Right atrium auricular region (tissue), 2 donors: Measurements from ENCODE around the gene FAM9C. TPM values are rescaled to one million over a fixed set of nuclear protein-coding genes. Genes with fewer than 3 reads are reported as not detected.

Experiments
- DNase-seq: peaks from one replicate; pipeline ENCODE4 v3.0.0-alpha.2; 2019; ENCODE audit warnings: low spot score
- H3K27ac ChIP-seq, 2 donors: fragments of 200-600 bp; sonication (generic); 1 replicate in 1 of 2; 2 replicates in 1 of 2; pipeline ENCODE4 v1.5.1; 2016 to 2019
- H3K27me3 ChIP-seq, 2 donors: fragments of 200-600 bp; sonication (generic); one replicate each; pipeline versions ENCODE4 v1.5.1 to v1.6.0; 2017 to 2019
- H3K36me3 ChIP-seq: fragments of 200-600 bp; sonication (generic); one replicate; pipeline ENCODE4 v1.5.1; 2016
- H3K4me1 ChIP-seq, 2 donors: fragments of 200-600 bp; sonication (generic); one replicate each; pipeline versions ENCODE4 v1.5.1 to v1.6.0; 2017 to 2019
- H3K4me3 ChIP-seq, 2 donors: fragments of 200-600 bp; sonication (generic); 1 replicate in 1 of 2; 2 replicates in 1 of 2; pipeline ENCODE4 v1.5.1; 2017 to 2019; ENCODE audit warnings: mild to moderate bottlenecking in 1 of 2, moderate library complexity in 1 of 2
- H3K9me3 ChIP-seq, 2 donors: fragments of 200-600 bp; sonication (generic); one replicate each; pipeline ENCODE4 v1.5.1; 2019
- total RNA-seq, 2 donors: library from RNA; depleted of rRNA; stranded (reverse); fragments of >200 nt; gene quantifications; one replicate each; pipeline ENCODE4 v1.1.0, GENCODE V29; 2016
- TF ChIP-seq, protein P1 (sequence below), 2 donors: fragments of 200-600 bp; sonication (generic); IDR thresholded peaks; one replicate each; pipeline ENCODE4 v1.5.1; 2019; ENCODE audit warnings: antibody characterized with exemption in 2 of 2

FAM9C gene
- not detected for total RNA-seq

DNA sequence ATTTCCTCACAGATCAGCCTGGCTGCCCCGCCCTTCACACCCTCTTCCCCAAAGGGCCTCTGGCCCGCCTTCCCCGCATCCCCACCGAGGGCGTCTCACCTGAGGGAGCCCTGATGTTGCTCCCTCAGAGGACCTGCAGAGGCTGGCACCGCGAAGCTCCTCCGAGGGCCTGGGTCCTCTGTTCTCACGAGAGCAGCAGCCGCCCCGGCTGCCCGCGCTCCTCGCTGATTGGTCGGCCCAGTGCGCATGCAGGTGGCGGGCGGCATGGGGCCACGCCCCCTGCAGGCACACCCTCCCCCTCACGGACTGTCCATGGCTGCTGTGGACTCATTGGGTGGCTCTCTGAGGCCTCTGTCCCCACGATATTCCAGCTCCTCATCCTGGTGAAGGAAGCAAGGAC is at the start of gene FAM9C:
Gene FAM9C (minus strand): TSS at position 180 of the 400 bp plus-strand sequence. CDS start 831 bp downstream, outside the sequence.
- H3K27me3 ChIP-seq, result no peaks in the 10 kb centered on the region
- no peaks in the 10 kb centered on the region for H3K9me3 ChIP-seq
- H3K27ac ChIP-seq, result no peak within 1 kb of the TSS
- TF ChIP-seq, protein P1, sequence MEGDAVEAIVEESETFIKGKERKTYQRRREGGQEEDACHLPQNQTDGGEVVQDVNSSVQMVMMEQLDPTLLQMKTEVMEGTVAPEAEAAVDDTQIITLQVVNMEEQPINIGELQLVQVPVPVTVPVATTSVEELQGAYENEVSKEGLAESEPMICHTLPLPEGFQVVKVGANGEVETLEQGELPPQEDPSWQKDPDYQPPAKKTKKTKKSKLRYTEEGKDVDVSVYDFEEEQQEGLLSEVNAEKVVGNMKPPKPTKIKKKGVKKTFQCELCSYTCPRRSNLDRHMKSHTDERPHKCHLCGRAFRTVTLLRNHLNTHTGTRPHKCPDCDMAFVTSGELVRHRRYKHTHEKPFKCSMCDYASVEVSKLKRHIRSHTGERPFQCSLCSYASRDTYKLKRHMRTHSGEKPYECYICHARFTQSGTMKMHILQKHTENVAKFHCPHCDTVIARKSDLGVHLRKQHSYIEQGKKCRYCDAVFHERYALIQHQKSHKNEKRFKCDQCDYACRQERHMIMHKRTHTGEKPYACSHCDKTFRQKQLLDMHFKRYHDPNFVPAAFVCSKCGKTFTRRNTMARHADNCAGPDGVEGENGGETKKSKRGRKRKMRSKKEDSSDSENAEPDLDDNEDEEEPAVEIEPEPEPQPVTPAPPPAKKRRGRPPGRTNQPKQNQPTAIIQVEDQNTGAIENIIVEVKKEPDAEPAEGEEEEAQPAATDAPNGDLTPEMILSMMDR (IDR thresholded peaks at IDR 0.05), result no peak
- H3K4me3 ChIP-seq, result no peak within 1 kb of the TSS
- no peaks in the 10 kb centered on the region for H3K4me1 ChIP-seq
- no peak for DNase-seq
- no peaks in the 10 kb centered on the region for H3K36me3 ChIP-seq

DNA sequence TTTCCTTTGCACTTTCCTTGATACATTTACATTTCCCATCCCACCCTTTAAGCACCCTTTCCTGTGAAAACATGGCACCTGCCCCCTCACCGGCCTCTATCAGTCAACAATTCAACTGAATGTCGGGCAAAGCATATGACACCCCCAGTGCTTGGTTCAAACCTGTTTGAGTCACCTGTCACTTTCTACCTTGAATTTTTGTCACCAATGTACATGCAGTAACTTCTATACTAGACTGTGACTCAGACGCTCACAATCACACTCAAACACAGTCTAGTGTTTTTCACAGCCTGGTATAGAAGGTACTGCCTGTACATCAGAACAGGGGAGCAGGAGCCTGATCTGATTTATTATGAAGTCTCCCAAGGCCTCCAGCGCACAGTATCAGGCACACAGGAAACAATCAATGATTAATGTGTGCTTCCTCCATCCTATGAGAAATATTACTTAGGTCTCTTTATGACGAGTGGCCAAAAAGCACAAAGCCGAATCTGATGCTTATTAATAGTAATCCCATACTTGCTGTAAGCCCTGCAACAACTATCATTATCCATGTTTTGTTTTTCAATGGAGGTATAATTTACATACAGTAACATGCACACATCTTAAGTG is 49.2 kb upstream of the FAM9C start:
- H3K4me1 ChIP-seq, result peaks cover 0 to 13% of the 10 kb centered on the region in 2 donors
- H3K27ac ChIP-seq, result no peak overlapping the region
- no peaks in the 10 kb centered on the region for H3K36me3 ChIP-seq

DNA sequence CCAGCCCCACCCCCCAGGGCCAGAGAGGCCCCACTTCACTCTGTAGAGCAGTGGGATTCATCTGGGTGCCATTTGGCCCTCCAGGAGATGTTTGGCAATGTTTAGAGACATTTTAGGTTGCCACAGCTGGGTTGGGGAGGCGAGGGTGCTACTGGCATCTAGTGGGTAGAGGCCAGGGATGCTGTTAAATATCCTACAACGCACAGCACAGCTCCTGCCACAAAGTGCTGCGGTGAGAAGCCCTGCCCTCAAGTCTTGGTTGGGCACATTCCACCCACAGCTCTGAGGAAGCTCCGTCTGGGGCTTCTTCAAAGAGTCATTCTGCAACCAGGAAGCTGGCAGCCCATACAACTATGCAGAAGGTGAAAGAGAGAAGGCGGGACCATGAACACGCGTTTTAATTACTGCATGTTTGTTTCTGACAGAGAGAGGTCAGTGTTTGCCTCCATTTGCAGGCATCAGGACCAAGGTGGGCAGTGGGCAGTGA is 48.1 kb upstream of the FAM9C start:
- DNase-seq, result no peak
- Histone ChIP-seq H3K4me1 (peaks cover 0 to 13% of the 10 kb centered on the region in 2 donors), H3K27ac (no peak overlapping the region), H3K9me3 (peaks cover 0 to 6% of the 10 kb centered on the region in 2 donors), H3K4me3 (no peak overlapping the region), H3K27me3 (no peaks in the 10 kb centered on the region), H3K36me3 (no peaks in the 10 kb centered on the region)
- TF ChIP-seq, protein P1 (IDR thresholded peaks at IDR 0.05), result no peak

More for the DNA sequence above, 49.2 kb upstream of the FAM9C start:
- TF ChIP-seq, protein P1 (IDR thresholded peaks at IDR 0.05), result no peak
- Histone ChIP-seq H3K9me3 (peaks cover 0 to 6% of the 10 kb centered on the region in 2 donors), H3K4me3 (no peak overlapping the region), H3K27me3 (no peaks in the 10 kb centered on the region)
- no peak for DNase-seq

DNA sequence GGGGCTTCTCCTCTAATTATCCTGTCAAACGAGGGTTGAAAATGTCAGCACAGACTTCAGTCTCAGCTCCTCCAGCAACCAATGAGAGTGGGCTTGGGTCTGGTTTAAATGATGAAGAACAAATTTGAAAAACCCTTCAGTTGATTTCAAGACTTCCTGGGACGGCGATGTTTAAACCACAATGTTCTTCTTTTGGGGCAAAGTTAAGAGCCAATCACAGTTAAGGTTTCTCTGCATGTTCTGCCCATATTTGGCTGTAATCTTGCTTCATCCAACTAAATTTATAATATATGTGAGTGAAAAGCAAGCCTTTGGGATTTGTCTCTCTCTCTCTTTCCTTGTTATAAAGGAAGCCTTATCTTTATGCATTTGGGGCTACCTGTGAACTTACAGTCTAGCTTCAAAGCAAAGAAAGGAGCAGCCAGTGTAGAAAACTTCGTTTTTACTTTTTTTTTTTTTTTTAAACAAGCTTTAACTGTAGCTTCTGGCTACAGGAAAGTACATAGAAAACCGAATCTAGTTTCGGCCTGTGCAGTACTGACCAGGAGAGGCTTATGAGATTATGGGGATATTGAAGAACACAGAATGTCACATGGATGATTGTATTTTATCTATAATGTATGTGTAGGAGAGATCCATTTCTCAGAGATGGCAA is 46.8 kb upstream of the FAM9C start:
- TF ChIP-seq, protein P1 (IDR thresholded peaks at IDR 0.05), result no peak
- Histone ChIP-seq H3K27ac (peak overlapping the region; percentile 31 to 64), H3K36me3 (no peaks in the 10 kb centered on the region), H3K4me3 (no peak overlapping the region), H3K27me3 (no peaks in the 10 kb centered on the region), H3K4me1 (peaks cover 0 to 13% of the 10 kb centered on the region in 2 donors), H3K9me3 (peaks cover 0 to 6% of the 10 kb centered on the region in 2 donors)
- no peak for DNase-seq

DNA sequence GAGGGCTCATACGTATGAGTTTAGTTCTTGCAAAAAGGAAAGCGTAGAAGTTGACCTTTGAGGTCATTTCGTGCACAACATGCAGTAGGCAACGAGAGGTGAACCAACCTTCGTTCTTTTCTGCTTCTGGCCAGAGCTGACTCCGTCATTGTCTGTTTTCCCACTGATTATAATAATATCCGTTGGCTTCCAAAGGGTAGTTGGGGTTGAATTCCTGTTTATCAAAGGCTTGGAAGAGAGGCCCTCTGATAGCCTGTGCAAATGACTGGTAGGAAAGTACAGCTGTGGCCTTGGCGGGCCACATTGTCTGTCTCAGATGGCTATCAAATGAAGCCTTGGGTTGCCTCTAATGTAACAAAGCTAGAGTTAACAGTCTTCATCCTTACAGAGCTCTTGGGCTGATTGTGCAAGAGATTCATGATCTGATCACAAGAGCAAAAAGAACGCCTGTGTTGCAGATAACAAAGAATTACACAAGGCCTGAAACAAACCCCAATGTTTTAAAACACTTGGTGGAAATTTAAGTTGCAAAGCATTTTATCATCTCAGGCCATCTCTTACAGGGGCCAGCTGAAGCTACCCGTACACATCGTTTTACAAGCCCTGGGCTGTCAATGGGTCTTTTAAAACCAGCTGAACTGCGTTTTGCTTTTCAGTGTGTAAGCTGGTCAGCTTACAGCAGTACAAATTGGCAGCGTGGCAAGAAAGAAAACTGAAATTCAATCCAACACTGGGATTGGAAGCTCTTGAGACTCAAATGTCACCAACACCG is 46.1 kb upstream of the FAM9C start:
- Histone ChIP-seq H3K36me3 (no peaks in the 10 kb centered on the region), H3K27ac (peak overlapping the region; percentile 31 to 64), H3K4me1 (peaks cover 0 to 13% of the 10 kb centered on the region in 2 donors), H3K4me3 (no peak overlapping the region), H3K27me3 (no peaks in the 10 kb centered on the region), H3K9me3 (peaks cover 0 to 6% of the 10 kb centered on the region in 2 donors)
- TF ChIP-seq, protein P1 (IDR thresholded peaks at IDR 0.05), result no peak
- no peak for DNase-seq
